K562 (cell line): ENCODE measurements around the gene FBXW9. TPM values are rescaled to one million over a fixed set of nuclear protein-coding genes. Genes with fewer than 3 reads are reported as not detected.

ENCODE experiments used
- ATAC-seq: fragments of 200-7000 bp; cut with Tn5 transposase; 3 replicates; pipeline ENCODE4 v1.9.1; 2020; ENCODE audit warnings: moderate library complexity
- BruUV-seq: library from RNA; stranded (reverse); fragments of 400-500 nt; replicated peaks from 2 replicates; lab custom pipeline; 2021; lab: Mats Ljungman, UMichigan
- CTCF ChIA-PET: fragments of 300-600 bp; formaldehyde crosslinking; extraction: SDS; loops from one replicate; lab custom pipeline; 2021; ENCODE audit warnings: low intra/inter-chr PET ratio; lab: Yijun Ruan, JAX
- POLR2A ChIA-PET: fragments of 300-600, 350-650 bp; sonication (Branson Sonifier 250); formaldehyde crosslinking; extraction: SDS; loops from one replicate; lab custom pipeline; 2021; ENCODE audit warnings: antibody characterized with exemption, inconsistent platforms; lab: Yijun Ruan, JAX
- DNase-seq, 4 experiments: peaks; one replicate each; pipeline versions ENCODE4 v3.0.0 to v3.0.0-alpha.2; 2011 to 2018; ENCODE audit warnings: low spot score in 3 of 4, mixed read lengths in 3 of 4; ENCODE audit errors: extremely low read depth in 1 of 4
- FAIRE-seq: peaks from 2 replicates; lab custom pipeline; 2011; peaks lifted over from hg19 to GRCh38; lab: Jason Lieb, UNC
- H2AFZ ChIP-seq: 2 replicates; pipeline ENCODE4 v1.6.0; 2011; ENCODE audit warnings: low read depth, low read length, control low read depth, inconsistent platforms
- H3K27ac ChIP-seq: fragments of 200-600 bp; 3 replicates; pipeline ENCODE4 v1.8.0; 2011; ENCODE audit warnings: low read depth, mild to moderate bottlenecking, control low read depth, inconsistent platforms, low read length, moderate library complexity, mixed read lengths; ENCODE audit errors: extremely low read depth
- H3K27me3 ChIP-seq, 2 experiments: fragments of 300-600 bp in 1 of 2; 2 replicates in 1 of 2; 3 replicates in 1 of 2; pipeline versions ENCODE4 v1.6.0 to v1.8.0; 2011; ENCODE audit warnings: inconsistent platforms in 2 of 2, low read length in 2 of 2, mild to moderate bottlenecking in 1 of 2, mixed read lengths in 1 of 2, moderate library complexity in 1 of 2; ENCODE audit not compliant: control insufficient read depth in 2 of 2, insufficient read depth in 2 of 2
- H3K36me3 ChIP-seq: fragments of 300-600 bp; 3 replicates; pipeline ENCODE4 v1.8.0; 2011; ENCODE audit warnings: mild to moderate bottlenecking, low read length, inconsistent platforms; ENCODE audit not compliant: control insufficient read depth, insufficient read depth
- H3K4me1 ChIP-seq, 2 experiments: fragments of 200-600 bp in 1 of 2; replicated peaks in 1 of 2; 2 replicates in 1 of 2; 3 replicates in 1 of 2; pipeline versions ENCODE4 v1.5.1 to v1.8.0; 2011; ENCODE audit warnings: inconsistent platforms in 2 of 2, low read length in 2 of 2, mild to moderate bottlenecking in 1 of 2, mixed read lengths in 1 of 2, moderate library complexity in 1 of 2; ENCODE audit not compliant: control insufficient read depth in 2 of 2, insufficient read depth in 2 of 2
- H3K4me2 ChIP-seq: 2 replicates; pipeline ENCODE4 v1.6.1; 2011; ENCODE audit warnings: low read length, control low read depth, inconsistent platforms, mixed read lengths; ENCODE audit not compliant: insufficient read depth
- H3K4me3 ChIP-seq: fragments of 200-600 bp; sonication (generic), shearing (Covaris generic); 2 replicates; pipeline ENCODE4 v1.5.1; 2016; ENCODE audit warnings: control low read depth, inconsistent platforms
- H3K79me2 ChIP-seq: fragments of 200-600 bp; 3 replicates; pipeline ENCODE4 v1.8.0; 2011; ENCODE audit warnings: low read length, inconsistent platforms; ENCODE audit not compliant: control insufficient read depth, insufficient read depth
- H3K9ac ChIP-seq, 2 experiments: 2 replicates each; pipeline versions ENCODE4 v1.6.0 to v1.6.1; 2011; ENCODE audit warnings: low read depth in 2 of 2, low read length in 2 of 2, control low read depth in 1 of 2, inconsistent platforms in 1 of 2, mild to moderate bottlenecking in 1 of 2, mixed read lengths in 1 of 2; ENCODE audit not compliant: insufficient read depth in 1 of 2
- H3K9me1 ChIP-seq: one replicate; pipeline ENCODE4 v1.6.0; 2011; ENCODE audit warnings: inconsistent platforms, mild to moderate bottlenecking, low read length, moderate library complexity; ENCODE audit not compliant: control insufficient read depth, insufficient read depth
- H3K9me3 ChIP-seq: replicated peaks from 2 replicates; pipeline ENCODE4 v1.5.1; 2011; ENCODE audit warnings: low read depth, low read length, inconsistent platforms; ENCODE audit not compliant: control insufficient read depth, insufficient read depth
- H4K20me1 ChIP-seq: replicated peaks from 2 replicates; pipeline ENCODE4 v1.6.1; 2011; ENCODE audit warnings: low read length, inconsistent platforms, mixed read lengths; ENCODE audit not compliant: control insufficient read depth, insufficient read depth
- ATF7 ChIP-seq: fragments of 450-650 bp; IDR thresholded peaks from 2 replicates; pipeline ENCODE4 v1.7.1; 2014; ENCODE audit warnings: mild to moderate bottlenecking, moderate library complexity
- E2F3 ChIP-seq: fragments of 250-450 bp; sonication (Bioruptor Pico); IDR thresholded peaks from 2 replicates; pipeline ENCODE4 v1.4.0; 2020; ENCODE audit warnings: mild to moderate bottlenecking
- EP300 ChIP-seq: IDR thresholded peaks from 2 replicates; pipeline ENCODE4 v1.6.1; 2012; ENCODE audit warnings: low read length, improper control_type of control experiment
- FOSL1 ChIP-seq: fragments of 200-800 bp; sonication (Bioruptor generic); conservative IDR thresholded peaks from 2 replicates; pipeline ENCODE4 v1.6.1; 2016; ENCODE audit warnings: missing genetic modification characterization, missing compliant biosample characterization
- KDM5B ChIP-seq: fragments of 200-600 bp; sonication (generic); IDR thresholded peaks from 2 replicates; pipeline ENCODE4 v1.6.1; 2012; ENCODE audit warnings: low read depth, mild to moderate bottlenecking, moderate library complexity, low read length, control low read depth, inconsistent platforms; ENCODE audit not compliant: insufficient replicate concordance
- MECOM ChIP-seq: fragments of 250-450 bp; sonication (Bioruptor Pico); IDR thresholded peaks from 2 replicates; pipeline ENCODE4 v1.8.0; 2022; ENCODE audit warnings: inconsistent platforms
- MYNN ChIP-seq, 2 experiments: sonication (generic); formaldehyde crosslinking in 1 of 2; IDR thresholded peaks; 2 replicates each; pipeline versions ENCODE4 v1.5.0 to v1.6.1; 2016 to 2020; ENCODE audit warnings: antibody characterized with exemption in 1 of 2, missing genetic modification reagents in 1 of 2
- POLR2A ChIP-seq: fragments of 450-650 bp; conservative IDR thresholded peaks from 2 replicates; pipeline ENCODE4 v1.6.1; 2016
- POLR2AphosphoS2 ChIP-seq: IDR thresholded peaks from 2 replicates; pipeline ENCODE4 v1.6.1; 2012; ENCODE audit warnings: low read length, improper control_type of control experiment
- POLR2G ChIP-seq: fragments of 200-400 bp; formaldehyde crosslinking; IDR thresholded peaks from 2 replicates; pipeline ENCODE4 v1.6.1; 2017; ENCODE audit warnings: low read depth, mild to moderate bottlenecking, antibody characterized with exemption, low read length, moderate library complexity
- TAF7 ChIP-seq: fragments of 450-650 bp; IDR thresholded peaks from 2 replicates; pipeline ENCODE4 v1.6.1; 2016; ENCODE audit warnings: missing genetic modification characterization, missing compliant biosample characterization
- ZBTB9 ChIP-seq: fragments of 450-650 bp; formaldehyde crosslinking; IDR thresholded peaks from 2 replicates; pipeline ENCODE4 v1.4.0; 2020; ENCODE audit warnings: mild to moderate bottlenecking, moderate library complexity
- ZFP36 ChIP-seq: fragments of 150-350 bp; IDR thresholded peaks from 2 replicates; pipeline ENCODE4 v1.6.1; 2018; ENCODE audit warnings: low read length, low read depth; ENCODE audit not compliant: partially characterized antibody
- ZNF431 ChIP-seq: sonication (generic); formaldehyde crosslinking; IDR thresholded peaks from 2 replicates; pipeline ENCODE4 v1.8.0; 2022; ENCODE audit warnings: mild to moderate bottlenecking, missing genetic modification reagents
- ZNF79 ChIP-seq: fragments of 250-450 bp; sonication (Bioruptor Pico); IDR thresholded peaks from 2 replicates; pipeline ENCODE4 v1.4.0; 2020; ENCODE audit warnings: low read depth, mild to moderate bottlenecking, moderate library complexity
- WGBS: fragments of 100-300 bp; shearing (Covaris generic); methylation state at CpG from one replicate; pipeline ENCODE4 v1.1.6; 2016; ENCODE audit warnings: low coverage, mixed read lengths; ENCODE audit not compliant: insufficient coverage; ENCODE audit errors: missing lambda C conversion rate; 5-methylcytosine and 5-hydroxymethylcytosine counted together
- in situ Hi-C: fragments of 300-500 bp; cut with MboI; formaldehyde crosslinking; loops from 4 replicates; pipeline ENCODE4 v1.15.0; 2018; ENCODE audit warnings: inconsistent platforms, mixed read lengths
- intact Hi-C: fragments of 100-400 bp; cut with micrococcal nuclease; formaldehyde crosslinking; loops from 2 replicates; pipeline ENCODE4 v1.14.2; 2022
- polyA plus RNA-seq, 8 experiments: library from polyadenylated mRNA; depleted of rRNA in 4 of 8; stranded (reverse) in 5 of 8; unstranded in 3 of 8; fragments of >200 nt; fragmentation: Nextera tagmentation in 2 of 8; fragmentation: Illumina TruSeq in 1 of 8; extraction: Ambion mirVana in 2 of 8; extraction: Trizol in 1 of 8; gene quantifications; 2 replicates each; pipeline versions ENCODE4 v1.2.1 to v1.2.3, GENCODE V29; 2011 to 2014; ENCODE audit warnings: inconsistent platforms in 1 of 8, missing spikeins in 1 of 8
- total RNA-seq, 7 experiments: library from RNA; depleted of rRNA in 6 of 7; stranded (reverse); fragments of >200 nt in 6 of 7; fragmentation: Illumina TruSeq in 2 of 7; extraction: Trizol in 2 of 7; gene quantifications; 2 replicates each; pipeline versions ENCODE4 v1.2.1 to v1.2.3, GENCODE V29; 2011 to 2021; ENCODE audit warnings: low replicate concordance in 1 of 7
- TF ChIP-seq, protein P1 (sequence below): fragments of 450-650 bp; formaldehyde crosslinking; conservative IDR thresholded peaks from 2 replicates; pipeline ENCODE4 v1.4.0; 2022; ENCODE audit warnings: mild to moderate bottlenecking, missing genetic modification characterization

Gene FBXW9
- total and polyA plus RNA-seq, 9 of the 15 experiments (the other 6 are each of a cell fraction or from before 2014, with no cell fraction given), result 0.23 to 21.7 (median 6.2) TPM

DNA sequence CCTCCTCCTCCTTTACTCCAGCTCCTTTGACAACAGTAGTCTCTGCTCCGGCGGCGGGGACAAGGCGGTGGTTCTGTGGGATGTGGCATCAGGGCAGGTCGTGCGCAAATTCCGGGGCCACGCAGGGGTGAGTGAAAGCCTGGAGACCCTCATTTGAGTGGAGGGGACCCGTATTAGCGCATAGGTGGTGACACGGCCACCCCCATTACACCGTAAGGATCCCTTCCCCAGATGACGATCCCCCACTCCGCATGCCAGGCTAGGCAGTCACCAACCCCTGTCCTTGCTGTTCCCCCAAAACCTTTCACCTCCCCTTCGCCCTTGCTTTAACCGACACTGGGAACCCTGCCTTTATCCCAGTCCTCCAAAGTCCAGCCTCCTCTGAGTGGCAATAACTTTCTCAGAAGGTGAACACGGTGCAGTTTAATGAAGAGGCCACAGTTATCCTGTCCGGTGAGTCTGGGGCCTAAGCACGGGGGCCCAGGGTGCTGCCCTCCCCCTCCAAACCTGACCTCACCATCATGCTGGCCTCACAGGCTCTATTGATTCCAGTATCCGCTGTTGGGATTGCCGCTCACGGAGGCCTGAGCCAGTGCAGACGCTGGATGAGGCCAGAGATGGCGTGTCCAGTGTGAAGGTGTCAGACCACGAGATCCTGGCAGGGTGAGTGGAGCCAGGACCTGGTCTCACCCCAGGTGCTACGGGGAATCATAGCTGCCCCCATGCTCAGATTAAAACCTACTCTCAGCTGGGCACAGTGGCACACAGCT lies 26.1 kb downstream of the FBXW9 start:
- intact Hi-C loops (no loop called here), in situ Hi-C loops (loop anchor here (5.0 to 10.0 kb wide), 2 partner anchors 108 to 466 kb away; no protein-coding TSS in a partner anchor)
- Histone ChIP-seq H3K9me1 (no peaks in the 10 kb centered on the region), H3K4me1 (peaks cover 18 to 51% of the 10 kb centered on the region in 2 experiments; a peak in 4 of 5 replicates), H3K27me3 (no peaks in the 10 kb centered on the region), H3K79me2 (peaks cover 34% of the 10 kb centered on the region), H3K4me2 (peak overlapping the region; percentile 88), H3K9me3 (no peaks in the 10 kb centered on the region), H3K27ac (peak overlapping the region; percentile 94), H3K4me3 (peak overlapping the region; percentile 74), H3K36me3 (peaks cover 43% of the 10 kb centered on the region; the same call in 2 of the 3 replicates), H4K20me1 (peaks cover 5% of the 10 kb centered on the region; the same call in 1 of the 2 replicates), H2AFZ (peak overlapping the region; percentile 98), H3K9ac (peak overlapping the region; percentile 88 to 100)
- no peak for DNase-seq
- 21% methylated on average over 25 of the region's 26 CpGs for WGBS
- ChIA-PET POLR2A (interaction anchor here (0.8 to 4.7 kb wide), 3 partner anchors 10 to 125 kb away, joined by 3 to 39 read pairs (median 3); partner anchors contain the start of gene DHPS), CTCF (interaction anchor here (0.7 kb wide), 1 partner anchor 608 kb away, joined by 3 read pairs; no protein-coding TSS in a partner anchor)
- FAIRE-seq, result peak; percentile 26
- no peak for ATAC-seq
- no TSS peak for BruUV-seq
- peak; percentile 40; the same call in 1 of the 2 replicates for TF ChIP-seq POLR2A
- peak; percentile 47; the same call in 1 of the 2 replicates for TF ChIP-seq POLR2AphosphoS2
- 0 out of 2 replicates have a peak, but pooled peaks have one; percentile 7 for TF ChIP-seq E2F3 (CRISPR knock-in tag)
- TF ChIP-seq MYNN (IDR thresholded peaks at IDR 0.05), result peak; percentile 20; the same call in 1 of the 2 replicates
- TF ChIP-seq MYNN (CRISPR knock-in tag; IDR thresholded peaks at IDR 0.05), result no peak
- TF ChIP-seq POLR2G, result peak; percentile 60
- TF ChIP-seq ATF7, result no peak
- TF ChIP-seq FOSL1, result no peak
- TF ChIP-seq TAF7 (tag), result no peak
- no peak for TF ChIP-seq EP300
- no peak for TF ChIP-seq ZNF79
- TF ChIP-seq MECOM (CRISPR knock-in tag), result no peak
- no peak for TF ChIP-seq ZFP36
- TF ChIP-seq, protein P1, sequence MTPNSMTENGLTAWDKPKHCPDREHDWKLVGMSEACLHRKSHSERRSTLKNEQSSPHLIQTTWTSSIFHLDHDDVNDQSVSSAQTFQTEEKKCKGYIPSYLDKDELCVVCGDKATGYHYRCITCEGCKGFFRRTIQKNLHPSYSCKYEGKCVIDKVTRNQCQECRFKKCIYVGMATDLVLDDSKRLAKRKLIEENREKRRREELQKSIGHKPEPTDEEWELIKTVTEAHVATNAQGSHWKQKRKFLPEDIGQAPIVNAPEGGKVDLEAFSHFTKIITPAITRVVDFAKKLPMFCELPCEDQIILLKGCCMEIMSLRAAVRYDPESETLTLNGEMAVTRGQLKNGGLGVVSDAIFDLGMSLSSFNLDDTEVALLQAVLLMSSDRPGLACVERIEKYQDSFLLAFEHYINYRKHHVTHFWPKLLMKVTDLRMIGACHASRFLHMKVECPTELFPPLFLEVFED, result 0 out of 2 replicates have a peak, but pooled peaks have one; percentile 16
- TF ChIP-seq KDM5B, result peak; percentile 12
- no peak for TF ChIP-seq ZNF431 (CRISPR knock-in tag)
- TF ChIP-seq ZBTB9 (CRISPR knock-in tag), result peak; percentile 58; the same call in 1 of the 2 replicates
